Thyroid gland (tissue), 4 donors: ENCODE data around the gene GSTA3. TPM values are rescaled to one million over a fixed set of nuclear protein-coding genes. Genes with fewer than 3 reads are reported as not detected.
"Not testable (repeated sequence)": the region's sequence is repeated elsewhere in the genome, so short reads cannot be mapped to it uniquely, and the experiment has no call there.

Experiments
- DNase-seq, 2 donors: peaks; one replicate each; pipeline ENCODE4 v3.0.0-alpha.2; 2019
- H3K27ac ChIP-seq, 3 donors: fragments of 200-600 bp; sonication (generic); 1 replicate in 2 of 3; 2 replicates in 1 of 3; pipeline ENCODE4 v1.5.1; 2016 to 2019; ENCODE audit warnings: mild to moderate bottlenecking in 1 of 3, moderate library complexity in 1 of 3
- H3K27me3 ChIP-seq: fragments of 200-600 bp; sonication (generic); one replicate; pipeline ENCODE4 v1.5.1; 2019
- H3K36me3 ChIP-seq, 2 donors: fragments of 200-600 bp; sonication (generic); one replicate each; pipeline ENCODE4 v1.5.1; 2016 to 2019
- H3K4me1 ChIP-seq, 2 donors: fragments of 200-600 bp; sonication (generic); one replicate each; pipeline ENCODE4 v1.5.1; 2017 to 2019
- H3K4me3 ChIP-seq, 3 donors: fragments of 200-600 bp; sonication (generic); replicated peaks in 1 of 3; 1 replicate in 2 of 3; 2 replicates in 1 of 3; pipeline ENCODE4 v1.5.1; 2016; ENCODE audit warnings: mild to moderate bottlenecking in 1 of 3
- H3K9me3 ChIP-seq: fragments of 200-600 bp; sonication (generic); one replicate; pipeline ENCODE4 v1.5.1; 2017
- POLR2A ChIP-seq, 2 donors: fragments of 450-650 bp; IDR thresholded peaks; one replicate each; pipeline ENCODE4 v1.6.1; 2017; ENCODE audit warnings: antibody characterized with exemption in 2 of 2, mild to moderate bottlenecking in 2 of 2, moderate library complexity in 1 of 2
- WGBS, 2 donors: methylation state at CpG; one replicate each; pipeline ENCODE4 v1.1.5; 2017; 5-methylcytosine and 5-hydroxymethylcytosine counted together
- intact Hi-C: fragments of 100-400 bp; cut with DNase I; formaldehyde crosslinking; loops from one replicate; pipeline ENCODE4 v1.15.1; 2023
- total RNA-seq, 4 donors: library from RNA; depleted of rRNA; stranded (reverse); fragments of >200 nt; gene quantifications; one replicate each; pipeline ENCODE4 v1.2.3, GENCODE V29; 2016
- TF ChIP-seq, protein P1 (sequence below), 6 experiments: fragments of 200-600 bp in 3 of 6; fragments of 450-650 bp in 3 of 6; sonication (generic) in 3 of 6; IDR thresholded peaks; one replicate each; pipeline ENCODE4 v1.5.1; 2016 to 2019; ENCODE audit warnings: antibody characterized with exemption in 6 of 6, mild to moderate bottlenecking in 2 of 6, inconsistent platforms in 1 of 6, moderate library complexity in 1 of 6

The GSTA3 gene
- total RNA-seq, 4 donors from 2014 or later, result not detected

DNA sequence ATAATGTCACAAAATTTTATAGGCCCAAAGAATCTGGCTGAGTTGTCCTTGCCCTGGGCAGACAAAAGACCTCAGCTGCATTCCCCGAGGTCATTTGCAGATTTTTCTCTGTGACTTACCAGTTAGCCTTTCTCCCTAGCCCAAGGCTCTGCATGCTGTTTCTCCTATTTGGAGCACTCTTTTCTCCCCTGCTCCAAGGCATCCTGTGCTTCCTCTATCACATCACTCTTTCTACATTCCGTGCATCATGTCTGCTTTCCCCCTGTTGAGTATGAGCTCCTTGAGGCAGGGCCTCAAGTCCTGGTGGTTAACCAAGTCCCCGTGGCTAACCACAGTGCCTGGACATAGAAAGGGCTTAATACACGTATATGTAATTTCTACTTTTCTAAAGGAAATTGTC is 593 bp upstream of the GSTA3 start:
- Histone ChIP-seq H3K36me3 (no peaks in the 10 kb centered on the region), H3K4me1 (no peaks in the 10 kb centered on the region), H3K9me3 (no peaks in the 10 kb centered on the region), H3K27me3 (no peaks in the 10 kb centered on the region), H3K4me3 (no peak overlapping the region), H3K27ac (no peak overlapping the region)
- DNase-seq, result no peak
- WGBS, 2 donors, result 79 to 81% methylated on average over 4 of the region's 4 CpGs
- no peak for TF ChIP-seq POLR2A (IDR thresholded peaks at IDR 0.05)
- TF ChIP-seq, protein P1, sequence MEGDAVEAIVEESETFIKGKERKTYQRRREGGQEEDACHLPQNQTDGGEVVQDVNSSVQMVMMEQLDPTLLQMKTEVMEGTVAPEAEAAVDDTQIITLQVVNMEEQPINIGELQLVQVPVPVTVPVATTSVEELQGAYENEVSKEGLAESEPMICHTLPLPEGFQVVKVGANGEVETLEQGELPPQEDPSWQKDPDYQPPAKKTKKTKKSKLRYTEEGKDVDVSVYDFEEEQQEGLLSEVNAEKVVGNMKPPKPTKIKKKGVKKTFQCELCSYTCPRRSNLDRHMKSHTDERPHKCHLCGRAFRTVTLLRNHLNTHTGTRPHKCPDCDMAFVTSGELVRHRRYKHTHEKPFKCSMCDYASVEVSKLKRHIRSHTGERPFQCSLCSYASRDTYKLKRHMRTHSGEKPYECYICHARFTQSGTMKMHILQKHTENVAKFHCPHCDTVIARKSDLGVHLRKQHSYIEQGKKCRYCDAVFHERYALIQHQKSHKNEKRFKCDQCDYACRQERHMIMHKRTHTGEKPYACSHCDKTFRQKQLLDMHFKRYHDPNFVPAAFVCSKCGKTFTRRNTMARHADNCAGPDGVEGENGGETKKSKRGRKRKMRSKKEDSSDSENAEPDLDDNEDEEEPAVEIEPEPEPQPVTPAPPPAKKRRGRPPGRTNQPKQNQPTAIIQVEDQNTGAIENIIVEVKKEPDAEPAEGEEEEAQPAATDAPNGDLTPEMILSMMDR (IDR thresholded peaks at IDR 0.05), result no peak
- intact Hi-C loops, result no loop called here

DNA sequence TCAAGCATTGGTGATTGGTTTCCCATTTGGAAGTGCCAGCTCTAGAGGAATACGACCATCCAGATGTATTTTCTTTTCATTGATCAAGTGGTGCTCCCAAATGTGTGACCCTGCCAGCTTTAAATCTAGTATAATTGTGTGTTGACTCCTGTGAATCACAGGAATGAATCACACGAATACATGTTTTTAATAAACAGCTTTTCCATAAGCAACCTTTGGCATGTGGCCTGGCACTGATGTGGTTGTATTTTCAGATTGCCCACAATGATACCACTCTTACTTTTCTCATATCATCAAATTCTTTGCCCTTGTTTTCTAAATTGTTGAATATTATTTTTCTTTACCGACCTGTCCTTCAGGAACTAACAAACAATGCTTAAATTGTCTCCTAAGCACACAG is 367 bp downstream of the GSTA3 start:
- Histone ChIP-seq H3K4me1 (no peaks in the 10 kb centered on the region), H3K36me3 (no peaks in the 10 kb centered on the region), H3K4me3 (no peak overlapping the region), H3K27me3 (no peaks in the 10 kb centered on the region), H3K9me3 (no peaks in the 10 kb centered on the region), H3K27ac (no peak overlapping the region)
- TF ChIP-seq POLR2A (IDR thresholded peaks at IDR 0.05), result no peak
- TF ChIP-seq, protein P1 (IDR thresholded peaks at IDR 0.05), result no peak
- intact Hi-C loops, result no loop called here
- no peak for DNase-seq
- WGBS, 2 donors, result 85% methylated on average over 3 of the region's 3 CpGs

DNA sequence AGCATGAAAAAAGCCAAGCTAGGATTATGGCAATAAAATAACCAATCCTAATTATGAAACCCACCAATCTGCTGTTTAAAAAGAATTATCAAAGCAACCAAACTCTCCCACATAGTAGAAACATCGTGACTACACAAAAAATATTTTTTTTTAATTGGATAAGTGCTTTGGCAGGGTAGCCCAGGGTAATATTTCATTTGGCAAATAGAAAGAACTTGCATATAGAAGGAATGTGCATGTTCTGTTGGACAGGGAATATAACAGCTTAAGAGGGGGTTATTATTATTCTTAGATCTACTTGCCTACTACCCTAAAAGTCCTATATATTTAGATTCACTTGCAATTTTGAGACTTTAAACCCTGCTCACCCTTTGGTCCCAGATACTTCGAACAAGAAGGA is 972 bp downstream of the GSTA3 start:
- Histone ChIP-seq H3K27me3 (no peaks in the 10 kb centered on the region), H3K27ac (no peak overlapping the region), H3K9me3 (no peaks in the 10 kb centered on the region), H3K36me3 (no peaks in the 10 kb centered on the region), H3K4me3 (no peak overlapping the region), H3K4me1 (no peaks in the 10 kb centered on the region)
- intact Hi-C loops, result no loop called here
- TF ChIP-seq, protein P1 (IDR thresholded peaks at IDR 0.05), result no peak
- no peak for TF ChIP-seq POLR2A (IDR thresholded peaks at IDR 0.05)
- DNase-seq, result no peak
- WGBS, 2 donors, result 72 to 82% methylated on average over 2 of the region's 2 CpGs

DNA sequence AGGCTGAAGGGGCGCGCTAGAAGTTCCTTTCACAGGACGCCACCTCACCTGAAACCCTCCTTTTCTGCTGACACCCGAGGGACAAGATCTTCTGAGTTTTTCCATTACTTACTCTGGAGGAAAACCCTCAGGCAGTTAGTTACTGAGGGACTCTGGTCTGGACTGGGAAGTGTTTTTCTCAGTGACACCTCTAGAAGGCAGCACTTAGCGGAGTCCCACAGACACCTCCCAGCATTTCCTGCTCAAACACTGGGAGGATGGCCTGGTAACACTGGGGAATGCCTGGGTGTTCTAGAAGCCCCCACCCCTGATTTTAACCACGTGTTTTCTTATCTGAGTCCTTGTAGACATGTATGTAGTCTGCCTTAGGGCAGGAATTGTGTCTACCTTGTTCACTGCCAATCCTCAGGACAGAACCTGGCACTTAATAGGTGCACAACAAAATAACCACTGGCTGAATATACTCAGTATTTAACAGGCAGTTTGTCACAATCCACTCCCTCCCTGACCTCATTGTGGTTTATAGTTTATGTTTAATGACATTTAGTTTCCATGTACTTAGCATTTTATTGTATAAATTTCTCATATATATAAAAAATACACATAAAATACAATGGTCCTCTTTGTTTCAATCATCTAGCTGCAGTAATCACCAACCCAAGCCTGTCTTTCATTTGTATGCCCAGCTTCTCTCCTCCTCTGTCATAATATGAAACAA is 4.8 kb downstream of the GSTA3 start:
- H3K27me3 ChIP-seq, result no peaks in the 10 kb centered on the region
- intact Hi-C loops, result no loop called here
- H3K27ac ChIP-seq, result no peak overlapping the region
- H3K9me3 ChIP-seq, result no peaks in the 10 kb centered on the region
- no peak overlapping the region for H3K4me3 ChIP-seq
- H3K36me3 ChIP-seq, result no peaks in the 10 kb centered on the region
- DNase-seq, result no peak
- WGBS, 2 donors, result 70 to 72% methylated on average over 6 of the region's 6 CpGs
- no peak for TF ChIP-seq POLR2A (IDR thresholded peaks at IDR 0.05)
- TF ChIP-seq, protein P1 (IDR thresholded peaks at IDR 0.05), result peak in 1 of 6 experiments; percentile 4
- H3K4me1 ChIP-seq, result no peaks in the 10 kb centered on the region

DNA sequence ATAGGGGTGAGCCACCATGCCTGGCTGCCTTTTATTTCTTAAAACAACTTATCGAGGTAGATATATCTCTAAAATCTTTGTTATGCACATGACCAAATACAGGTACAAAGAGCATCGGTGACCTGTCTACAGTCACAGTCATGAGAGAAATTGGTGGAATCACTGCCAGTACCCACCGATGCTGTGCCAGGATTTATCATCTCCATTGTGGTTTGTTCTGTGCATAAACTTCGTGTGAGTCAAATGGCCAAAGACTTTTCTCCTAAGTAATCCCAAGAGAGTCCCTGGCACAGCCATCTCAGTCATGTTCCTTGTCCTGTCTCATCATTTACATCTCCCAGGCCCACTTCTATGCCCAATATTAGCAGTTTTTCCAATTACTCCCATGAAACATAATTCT is 9.0 kb downstream of the GSTA3 start:
- H3K27me3 ChIP-seq, result no peaks in the 10 kb centered on the region
- intact Hi-C loops, result no loop called here
- no peak for DNase-seq
- H3K27ac ChIP-seq, result no peak overlapping the region
- no peak overlapping the region for H3K4me3 ChIP-seq
- H3K36me3 ChIP-seq, result no peaks in the 10 kb centered on the region
- H3K9me3 ChIP-seq, result no peaks in the 10 kb centered on the region
- no peaks in the 10 kb centered on the region for H3K4me1 ChIP-seq
- TF ChIP-seq POLR2A (IDR thresholded peaks at IDR 0.05), result no peak
- TF ChIP-seq, protein P1 (IDR thresholded peaks at IDR 0.05), result no peak
- 85 to 89% methylated on average over 4 of the region's 4 CpGs for WGBS, 2 donors

DNA sequence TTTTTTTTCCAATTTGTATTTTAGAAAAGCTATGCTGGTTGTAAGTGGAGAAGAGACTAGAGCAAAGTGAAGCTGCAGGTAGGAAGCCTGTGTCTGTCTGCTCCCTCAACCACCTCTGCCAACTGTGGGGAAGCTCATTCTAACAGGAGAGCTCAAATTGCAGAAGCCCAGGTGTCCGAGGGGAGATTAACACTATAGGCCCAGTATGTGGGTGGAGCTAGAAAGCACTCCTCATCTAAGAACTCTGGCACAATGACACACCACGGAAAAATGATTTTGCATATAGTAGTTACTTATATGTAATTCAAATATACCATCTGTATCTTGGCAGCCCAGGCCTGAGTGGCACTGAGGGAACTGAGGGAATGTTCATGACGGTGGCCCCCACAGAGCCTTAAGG is 13.7 kb downstream of the GSTA3 start:
- H3K36me3 ChIP-seq, H3K27ac ChIP-seq, H3K4me1 ChIP-seq, DNase-seq, intact Hi-C loops, H3K9me3 ChIP-seq, H3K4me3 ChIP-seq, H3K27me3 ChIP-seq: not testable (repeated sequence)
- 49 to 82% methylated on average over 3 of the region's 3 CpGs for WGBS, 2 donors
